ENCODE measurements around the gene MEF2A.
"Not testable (repeated sequence)": the region's sequence is repeated elsewhere in the genome, so short reads cannot be mapped to it uniquely, and the experiment has no call there.

- not testable (repeated sequence) for TF ChIP-seq CTCF, POLR2A (IDR thresholded peaks at IDR 0.05)
Observed at GRCh38 chr15:99734040-99734291, 168.2 kb downstream of the MEF2A start.

Measured in lower leg skin (tissue), 3 donors.